Measurements from ENCODE around the gene IP6K1.
A peak's percentile ranks its signal among the peaks of the same experiment; 100 is the strongest.

Gene IP6K1

DNA sequence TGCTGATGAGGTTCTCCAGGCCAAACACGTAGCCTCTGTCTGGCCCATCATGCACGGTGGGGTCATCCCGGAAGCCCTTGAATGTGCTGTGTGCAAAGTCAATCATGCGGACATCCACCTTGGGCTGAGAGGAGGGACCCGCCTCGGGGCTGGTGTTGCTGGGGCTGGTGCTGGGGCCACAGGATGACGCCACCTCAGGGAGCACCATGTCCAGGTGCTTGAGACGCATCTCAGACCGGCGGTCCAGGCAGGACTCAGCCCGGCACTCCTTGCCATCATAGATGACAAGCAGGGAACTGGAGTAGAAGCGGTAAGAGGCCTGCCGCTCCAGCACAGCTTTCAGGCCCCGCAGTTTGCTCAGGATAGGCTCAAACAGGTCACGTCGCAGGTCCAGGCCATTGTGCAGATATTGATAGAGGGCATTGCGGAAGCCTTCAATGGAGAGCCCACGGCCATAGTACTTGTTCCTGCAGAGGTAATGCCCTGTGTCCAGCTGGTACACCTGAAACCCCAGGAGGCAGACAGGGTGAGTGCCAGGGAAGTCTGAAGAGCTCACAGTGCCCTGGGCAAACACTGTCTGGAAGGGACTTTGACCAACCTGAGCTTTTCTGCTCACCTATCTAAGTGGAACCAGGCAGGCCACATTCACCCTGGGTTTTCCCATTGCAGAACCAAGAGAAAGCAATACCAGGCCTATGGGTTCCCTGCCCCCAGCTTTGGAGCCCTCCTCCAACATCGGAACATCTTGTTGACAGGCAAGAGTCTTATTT lies 59.0 kb downstream of the IP6K1 start:
- no peak for DNase-seq

DNA sequence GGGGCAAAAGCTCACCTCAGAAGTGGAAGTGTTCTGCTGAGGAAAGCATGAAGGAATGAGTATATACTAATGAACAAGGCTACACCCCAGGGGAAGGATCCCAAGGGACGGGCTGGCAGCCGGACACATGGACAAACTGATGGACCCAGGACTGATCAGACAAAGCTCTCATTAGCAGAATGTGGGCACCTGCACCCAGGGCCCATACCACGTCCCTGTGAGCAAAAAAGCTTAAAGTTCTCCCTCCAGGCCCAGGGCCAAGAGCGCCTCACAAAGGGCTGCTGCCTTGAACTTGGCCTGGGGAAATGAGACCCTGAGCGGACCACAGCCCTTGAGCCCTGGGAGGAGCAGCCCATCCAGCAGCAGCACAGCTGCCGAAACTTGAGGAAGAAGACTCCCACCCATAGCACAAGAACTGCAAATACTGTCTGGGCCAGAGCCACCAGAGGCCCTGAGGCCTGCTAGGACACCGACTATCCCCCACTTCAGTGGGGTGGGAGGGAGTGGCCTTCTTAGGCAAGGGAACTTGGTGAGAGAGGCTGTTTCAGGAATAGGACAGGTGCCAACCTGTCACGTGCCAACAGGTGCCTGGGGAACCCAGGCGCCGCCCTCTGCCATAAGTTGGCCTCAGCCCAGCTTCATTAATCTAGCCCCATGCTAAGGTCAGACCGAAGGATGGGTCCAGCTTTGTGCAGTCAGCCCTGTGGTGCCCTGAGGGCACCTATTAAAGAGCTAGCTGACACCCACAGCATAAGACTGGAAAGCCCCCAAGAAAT lies 60.2 kb downstream of the IP6K1 start:
- DNase-seq = no peak

- DNase-seq = no peak
Observed at GRCh38 chr3:49724586-49724985, 61.8 kb downstream of the IP6K1 start.

GRCh38 chr3:49723628-49724551 lies 62.5 kb downstream of the IP6K1 start, which contains the start of gene GMPPB:
Gene GMPPB, minus strand, starts transcription at chr3:49723951. Its CDS starts 225 bp downstream, at chr3:49723726.
- peak; percentile 23 to 98 (median 91) for DNase-seq

DNA sequence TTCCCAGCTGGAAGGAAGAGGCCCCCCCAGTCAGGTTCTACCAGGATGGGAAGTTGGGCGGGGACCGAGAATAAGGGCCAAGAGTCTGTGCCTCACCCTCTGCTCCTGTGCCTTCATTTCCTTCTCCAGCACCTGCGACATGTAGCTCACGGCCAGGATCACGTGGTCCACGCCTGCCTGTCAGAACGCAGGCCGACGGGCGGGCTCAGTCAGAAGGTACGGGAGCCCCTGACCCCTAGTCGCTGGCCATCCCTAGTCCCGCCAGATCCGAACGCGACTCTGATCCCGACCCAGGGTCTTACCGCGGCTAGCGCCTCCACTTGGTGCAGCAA lies 63.1 kb downstream of the IP6K1 start:
- DNase-seq = peak in 21 of 56 donors; percentile 12 to 57 (median 41)

- no peak for DNase-seq
Observed at GRCh38 chr3:49722896-49723295, 63.4 kb downstream of the IP6K1 start.

GRCh38 chr3:49721896-49722781 lies 64.2 kb downstream of the IP6K1 start:
- DNase-seq = no peak

DNA sequence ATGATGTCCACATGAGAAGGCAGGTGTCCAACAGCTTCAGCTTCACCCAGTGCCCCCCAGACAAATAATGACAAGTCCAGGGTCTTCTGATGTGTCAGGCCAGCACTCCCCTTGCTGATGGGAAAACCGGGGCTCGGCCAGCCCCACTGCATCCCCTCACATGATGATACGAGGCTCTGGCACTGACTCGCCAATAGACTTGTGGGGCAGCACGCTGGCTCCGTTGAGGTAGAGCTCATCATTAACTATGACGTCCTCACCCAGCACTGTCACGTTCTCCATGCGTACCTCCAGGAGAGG lies 64.8 kb downstream of the IP6K1 start:
- peak in 1 of 56 donors; percentile 7 for DNase-seq

- DNase-seq = no peak
Observed at GRCh38 chr3:49720855-49721595, 65.3 kb downstream of the IP6K1 start.

DNA sequence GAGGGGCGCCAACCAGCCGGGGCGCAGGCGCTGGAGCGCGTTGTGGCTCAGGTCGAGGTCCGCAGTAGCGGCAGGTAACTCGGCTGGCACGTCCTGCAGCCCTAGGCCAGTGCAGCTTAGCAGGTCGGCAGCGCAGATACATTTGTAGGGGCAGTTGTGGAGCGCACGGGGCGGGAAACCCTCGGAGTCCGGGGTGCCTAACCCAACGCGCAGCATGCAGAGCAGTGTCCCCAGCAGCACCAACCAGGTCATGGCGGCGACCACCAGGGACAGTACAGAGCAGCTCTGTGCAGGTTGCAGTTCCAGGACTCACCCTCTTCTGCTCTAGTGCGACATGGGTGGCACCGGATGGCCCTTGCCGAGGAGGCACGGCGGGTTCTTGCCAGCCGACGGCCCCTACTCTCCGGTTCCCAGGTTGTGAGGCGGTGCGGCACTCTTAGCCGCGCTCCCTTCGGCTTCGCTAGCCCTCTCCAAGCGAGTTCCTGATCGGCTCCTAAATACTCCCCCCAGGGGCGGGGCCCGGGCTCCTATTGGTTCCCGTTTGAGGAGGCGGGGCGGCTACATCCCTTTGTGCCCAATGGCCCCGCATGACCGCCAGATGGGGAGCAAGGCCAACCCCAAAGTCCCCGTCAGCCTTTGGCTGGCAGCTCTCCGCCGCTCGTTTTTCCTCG lies 67.0 kb downstream of the IP6K1 start, which contains the start of gene AMIGO3:
Gene AMIGO3 (minus strand): TSS at position 471 of the 671 bp plus-strand sequence. CDS start 219 bp downstream, at position 252.
- peak; percentile 31 to 96 (median 88) for DNase-seq

DNA sequence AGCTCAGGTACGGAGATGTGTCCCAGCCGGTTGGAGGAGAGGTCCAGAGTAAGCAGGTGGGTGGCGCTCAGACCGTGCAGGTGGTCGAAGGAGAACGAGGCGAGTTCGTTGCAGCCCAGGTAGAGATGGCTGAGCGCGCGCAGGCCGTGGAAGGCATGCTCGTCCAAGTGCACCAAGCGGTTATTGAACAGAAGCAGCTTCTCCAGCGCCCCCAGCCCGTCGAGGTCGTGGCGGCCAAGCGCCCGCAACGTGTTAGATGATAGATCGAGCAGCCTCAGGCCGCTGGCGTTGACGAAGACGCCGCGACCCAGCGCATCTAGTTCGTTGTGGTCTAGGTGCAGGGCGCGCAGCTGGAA lies 67.5 kb downstream of the IP6K1 start:
- no peak for DNase-seq

DNA sequence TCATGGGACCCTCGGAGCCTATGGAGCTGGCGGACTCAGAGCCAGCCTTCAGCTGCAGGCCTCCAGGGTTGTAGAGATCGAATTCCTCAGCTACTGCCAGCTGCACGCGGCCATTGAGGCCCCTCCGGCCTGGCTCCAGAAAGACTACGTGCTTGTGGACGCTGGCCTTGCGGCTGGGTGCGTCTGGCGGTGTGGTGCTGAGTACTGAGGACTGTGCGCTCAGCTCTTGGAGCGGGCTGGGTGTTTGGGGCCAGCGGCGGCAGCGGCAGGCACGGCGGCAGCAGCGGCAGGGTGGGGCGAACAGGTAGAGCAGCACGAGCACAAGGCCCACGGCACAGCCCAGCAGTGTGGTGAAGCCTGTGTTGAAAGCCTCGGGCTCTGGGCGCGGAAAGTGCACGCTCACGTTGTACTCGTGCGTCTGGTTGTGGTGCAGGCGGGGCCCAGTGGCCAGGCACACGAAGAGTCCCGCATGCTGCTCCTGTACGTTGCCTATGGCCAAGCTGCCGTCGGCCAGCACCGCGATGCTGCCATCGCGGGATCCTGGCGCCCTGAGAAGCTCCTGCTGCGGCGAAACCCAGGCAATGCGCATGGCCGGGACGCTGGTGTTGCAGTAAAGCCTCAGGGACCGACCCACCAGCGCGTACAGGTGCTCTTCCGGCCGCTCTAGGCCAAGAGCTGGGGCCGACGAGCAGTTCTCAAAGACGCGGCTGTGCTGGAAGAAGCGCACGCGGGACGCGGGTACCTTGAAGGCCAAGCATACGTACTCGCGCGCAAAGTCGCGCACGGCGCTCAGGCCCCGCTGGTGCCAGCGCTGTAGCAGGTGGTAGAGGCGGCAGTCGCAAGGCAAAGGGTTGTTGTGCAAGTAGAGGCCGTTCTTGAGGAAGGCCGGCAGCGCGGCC lies 68.1 kb downstream of the IP6K1 start:
- no peak for DNase-seq

DNA sequence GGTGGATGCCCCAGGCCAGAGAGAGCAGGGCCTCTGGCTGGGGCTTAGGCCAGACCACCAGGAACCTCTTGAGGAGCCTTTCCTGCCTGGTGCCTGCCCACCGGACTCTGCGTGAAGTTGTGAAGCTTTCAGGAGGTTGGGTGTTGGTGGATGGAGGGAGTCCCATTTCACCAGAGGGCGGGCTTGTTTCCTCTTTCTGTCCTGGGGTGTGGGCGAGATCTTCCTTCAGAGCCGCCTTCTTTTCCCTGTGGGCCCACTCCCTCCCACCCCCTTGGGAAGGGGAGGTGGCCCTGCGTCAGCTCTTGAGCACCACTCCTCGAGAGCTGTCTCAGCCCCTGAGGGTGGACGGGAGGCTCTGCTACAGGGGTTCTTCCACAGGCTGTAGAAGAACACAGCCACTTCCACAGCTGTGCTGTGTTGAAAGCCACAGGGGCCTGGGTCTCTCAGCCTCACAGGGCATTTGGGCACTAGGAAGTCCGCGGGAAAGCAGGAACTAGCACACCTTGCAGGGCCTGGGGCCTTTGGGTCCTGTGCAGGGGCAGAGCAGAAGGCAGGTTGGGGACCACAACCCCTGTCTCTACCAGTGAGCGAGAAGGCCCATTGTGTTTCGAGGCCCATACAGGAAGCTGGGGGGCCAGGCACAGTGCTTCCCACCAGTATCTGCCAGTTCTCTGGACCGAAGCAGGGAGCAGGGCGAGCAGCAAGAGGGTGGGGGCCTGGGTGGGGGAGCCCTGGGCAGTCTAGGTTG lies 69.0 kb downstream of the IP6K1 start:
- DNase-seq = no peak

DNA sequence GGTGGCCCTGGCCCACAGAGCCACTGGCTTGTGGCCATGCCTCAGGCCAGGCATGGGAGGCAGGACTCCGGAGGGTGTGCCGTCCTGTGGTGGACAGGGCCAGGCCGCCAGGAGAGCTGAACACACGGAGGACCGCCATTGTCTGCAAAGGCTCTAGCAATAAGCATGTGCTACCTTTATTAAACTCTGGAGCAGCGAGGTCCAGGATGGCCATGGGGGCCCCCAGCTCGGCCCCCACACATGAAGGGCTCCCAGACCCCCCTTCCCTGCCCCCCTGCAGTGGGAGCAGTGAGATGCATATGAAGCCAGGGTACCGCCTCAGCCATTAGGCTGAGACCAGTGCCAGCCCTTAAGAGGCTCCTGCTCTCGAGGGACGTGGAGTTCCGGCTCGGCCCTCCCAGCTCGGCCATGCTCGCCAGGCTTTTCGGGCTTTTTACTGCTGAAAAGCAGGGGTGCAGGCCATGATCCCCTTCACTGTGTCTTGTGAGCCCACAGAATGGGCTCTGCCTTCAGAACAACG lies 69.6 kb downstream of the IP6K1 start:
- DNase-seq = no peak

DNA sequence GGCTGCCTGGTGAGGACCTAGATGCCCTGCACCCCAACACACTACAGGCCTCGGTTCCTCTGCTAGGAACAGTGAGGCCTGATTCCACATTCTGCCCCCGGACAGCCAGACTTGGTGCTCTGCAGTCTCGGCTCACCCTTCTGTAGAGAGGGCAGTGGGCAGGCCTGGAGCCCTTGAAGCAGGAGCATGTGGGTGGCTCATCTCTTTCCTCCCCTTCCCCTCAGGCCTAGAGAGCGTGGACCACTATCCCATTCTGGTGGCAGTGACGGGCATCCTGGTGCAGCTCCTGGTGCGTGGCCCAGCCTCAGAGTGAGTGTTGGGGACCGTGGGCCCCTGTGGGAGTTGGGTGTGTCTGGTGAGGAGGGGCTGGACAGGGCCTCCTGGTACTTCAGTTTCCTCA lies 70.2 kb downstream of the IP6K1 start:
- no peak for DNase-seq

DNA sequence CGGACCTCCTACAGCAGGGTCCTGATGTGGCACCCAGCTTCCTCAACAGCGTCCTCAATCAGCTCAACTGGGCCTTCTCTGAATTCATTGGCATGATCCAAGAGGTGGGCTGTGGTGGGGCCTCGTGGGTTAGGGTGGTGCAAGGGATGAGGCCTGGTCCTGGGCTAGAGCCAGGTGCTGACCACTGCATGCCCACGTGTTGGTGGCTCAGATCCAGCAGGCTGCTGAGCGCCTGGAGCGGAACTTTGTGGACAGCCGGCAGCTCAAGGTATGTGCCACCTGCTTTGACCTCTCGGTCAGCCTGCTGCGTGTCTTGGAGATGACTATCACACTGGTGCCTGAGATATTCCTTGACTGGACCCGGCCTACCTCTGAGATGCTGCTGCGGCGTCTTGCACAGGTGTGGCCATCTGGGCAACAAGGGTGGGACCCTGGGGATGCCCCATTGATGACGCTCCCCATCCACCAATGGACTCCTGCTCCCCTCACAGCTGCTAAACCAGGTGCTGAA lies 70.7 kb downstream of the IP6K1 start:
- no peak for DNase-seq
